ENCODE data around the gene KCTD12. TPM values are rescaled to one million over a fixed set of nuclear protein-coding genes. Genes with fewer than 3 reads are reported as not detected.
"Not testable (repeated sequence)": the region's sequence is repeated elsewhere in the genome, so short reads cannot be mapped to it uniquely, and the experiment has no call there.

The KCTD12 gene
- polyA plus RNA-seq (2013, experiment 1 of 2), result 4.3 TPM
- 4.4 TPM for polyA plus RNA-seq (2013, experiment 2 of 2)

GRCh38 chr13:76886292-76887075, at the start of gene KCTD12:
KCTD12 (minus strand) TSS chr13:76886405; CDS start chr13:76886148, 257 bp downstream.
- Histone ChIP-seq H3K27ac (ENCODE audit: low read depth, low read length) (no peak within 1 kb of the TSS), H3K4me3 (ENCODE audit: low read length) (peak within 1 kb of the TSS; percentile 56), H3K27me3 (ENCODE audit: insufficient read depth, low read length) (peaks cover 75% of the 10 kb centered on the region)

GRCh38 chr13:76934671-76935070, 48.5 kb upstream of the KCTD12 start:
- no peak overlapping the region for H3K9ac ChIP-seq (ENCODE audit: low read depth, low read length)
- no peak overlapping the region for H3K27ac ChIP-seq (ENCODE audit: low read depth, low read length)
- H3K27me3 ChIP-seq (ENCODE audit: insufficient read depth, low read length), result no peaks in the 10 kb centered on the region
- H3K9me3 ChIP-seq (ENCODE audit: insufficient read depth, low read depth, low read length), result no peaks in the 10 kb centered on the region
- WGBS, result 100% methylated on average over 1 of the region's 1 CpG
- no peaks in the 10 kb centered on the region for H3K36me3 ChIP-seq (ENCODE audit: insufficient read depth, low read length)
- no peak overlapping the region for H3K4me3 ChIP-seq (ENCODE audit: low read length)
- H3K4me1 ChIP-seq (ENCODE audit: insufficient read depth, low read length), result no peaks in the 10 kb centered on the region

More at GRCh38 chr13:76886292-76887075, at the start of gene KCTD12:
- no peaks in the 10 kb centered on the region for H3K9me3 ChIP-seq (ENCODE audit: insufficient read depth, low read depth, low read length)
- H3K9ac ChIP-seq (ENCODE audit: low read depth, low read length), result peak within 1 kb of the TSS; percentile 41
- H3K36me3 ChIP-seq (ENCODE audit: insufficient read depth, low read length), result no peaks in the 10 kb centered on the region
- no peaks in the 10 kb centered on the region for H3K4me1 ChIP-seq (ENCODE audit: insufficient read depth, low read length)
- under 1% methylated on average over 82 of the region's 83 CpGs for WGBS

GRCh38 chr13:76932076-76932475, 45.9 kb upstream of the KCTD12 start:
- 83% methylated on average over 3 of the region's 4 CpGs for whole genome bisulfite sequencing
- no peaks in the 10 kb centered on the region for H3K9me3 ChIP-seq (ENCODE audit: insufficient read depth, low read depth, low read length)

GRCh38 chr13:76929851-76930374, 43.7 kb upstream of the KCTD12 start:
- H3K27me3 ChIP-seq (ENCODE audit: insufficient read depth, low read length), result no peaks in the 10 kb centered on the region
- H3K9me3 ChIP-seq (ENCODE audit: insufficient read depth, low read depth, low read length), result no peaks in the 10 kb centered on the region
- no peaks in the 10 kb centered on the region for H3K36me3 ChIP-seq (ENCODE audit: insufficient read depth, low read length)
- no peak overlapping the region for H3K27ac ChIP-seq (ENCODE audit: low read depth, low read length)
- 89% methylated on average over 2 of the region's 2 CpGs for WGBS
- no peak overlapping the region for H3K9ac ChIP-seq (ENCODE audit: low read depth, low read length)
- H3K4me3 ChIP-seq (ENCODE audit: low read length), result no peak overlapping the region
- no peaks in the 10 kb centered on the region for H3K4me1 ChIP-seq (ENCODE audit: insufficient read depth, low read length)

More at GRCh38 chr13:76932076-76932475, 45.9 kb upstream of the KCTD12 start:
- H3K4me1 ChIP-seq (ENCODE audit: insufficient read depth, low read length), result no peaks in the 10 kb centered on the region
- no peaks in the 10 kb centered on the region for H3K27me3 ChIP-seq (ENCODE audit: insufficient read depth, low read length)
- no peak overlapping the region for H3K9ac ChIP-seq (ENCODE audit: low read depth, low read length)
- H3K27ac ChIP-seq (ENCODE audit: low read depth, low read length), result no peak overlapping the region
- H3K36me3 ChIP-seq (ENCODE audit: insufficient read depth, low read length), result no peaks in the 10 kb centered on the region
- H3K4me3 ChIP-seq (ENCODE audit: low read length), result no peak overlapping the region

- Histone ChIP-seq H3K36me3 (ENCODE audit: insufficient read depth, low read length) (no peaks in the 10 kb centered on the region), H3K9me3 (ENCODE audit: insufficient read depth, low read depth, low read length) (no peaks in the 10 kb centered on the region), H3K4me3 (ENCODE audit: low read length) (no peak overlapping the region), H3K27ac (ENCODE audit: low read depth, low read length) (no peak overlapping the region), H3K9ac (ENCODE audit: low read depth, low read length) (no peak overlapping the region), H3K27me3 (ENCODE audit: insufficient read depth, low read length) (no peaks in the 10 kb centered on the region), H3K4me1 (ENCODE audit: insufficient read depth, low read length) (no peaks in the 10 kb centered on the region)
- 95% methylated on average over 8 of the region's 8 CpGs for WGBS
Observed at GRCh38 chr13:76929320-76929719, 43.1 kb upstream of the KCTD12 start.

GRCh38 chr13:76928456-76928855, 42.3 kb upstream of the KCTD12 start:
- H3K4me1 ChIP-seq (ENCODE audit: insufficient read depth, low read length), result no peaks in the 10 kb centered on the region
- H3K9me3 ChIP-seq (ENCODE audit: insufficient read depth, low read depth, low read length), result no peaks in the 10 kb centered on the region
- H3K9ac ChIP-seq (ENCODE audit: low read depth, low read length), result no peak overlapping the region
- H3K36me3 ChIP-seq (ENCODE audit: insufficient read depth, low read length), result no peaks in the 10 kb centered on the region
- 90% methylated on average over 3 of the region's 3 CpGs for WGBS
- H3K27me3 ChIP-seq (ENCODE audit: insufficient read depth, low read length), result no peaks in the 10 kb centered on the region
- H3K4me3 ChIP-seq (ENCODE audit: low read length), result no peak overlapping the region
- H3K27ac ChIP-seq (ENCODE audit: low read depth, low read length), result no peak overlapping the region

GRCh38 chr13:76927955-76928354, 41.8 kb upstream of the KCTD12 start:
- Histone ChIP-seq H3K9me3 (ENCODE audit: insufficient read depth, low read depth, low read length) (no peaks in the 10 kb centered on the region), H3K4me3 (ENCODE audit: low read length) (no peak overlapping the region), H3K4me1 (ENCODE audit: insufficient read depth, low read length) (no peaks in the 10 kb centered on the region), H3K36me3 (ENCODE audit: insufficient read depth, low read length) (no peaks in the 10 kb centered on the region), H3K27me3 (ENCODE audit: insufficient read depth, low read length) (no peaks in the 10 kb centered on the region), H3K9ac (ENCODE audit: low read depth, low read length) (no peak overlapping the region), H3K27ac (ENCODE audit: low read depth, low read length) (no peak overlapping the region)
- WGBS, result 93% methylated on average over 5 of the region's 5 CpGs

GRCh38 chr13:76925115-76925514, 38.9 kb upstream of the KCTD12 start:
- H3K4me3 ChIP-seq (ENCODE audit: low read length), result no peak overlapping the region
- 90% methylated on average over 1 of the region's 1 CpG for WGBS
- no peaks in the 10 kb centered on the region for H3K36me3 ChIP-seq (ENCODE audit: insufficient read depth, low read length)

GRCh38 chr13:76921516-76921915, 35.3 kb upstream of the KCTD12 start:
- Histone ChIP-seq H3K4me1 (ENCODE audit: insufficient read depth, low read length) (no peaks in the 10 kb centered on the region), H3K9me3 (ENCODE audit: insufficient read depth, low read depth, low read length) (no peaks in the 10 kb centered on the region), H3K36me3 (ENCODE audit: insufficient read depth, low read length) (no peaks in the 10 kb centered on the region), H3K4me3 (ENCODE audit: low read length) (no peak overlapping the region), H3K9ac (ENCODE audit: low read depth, low read length) (no peak overlapping the region), H3K27ac (ENCODE audit: low read depth, low read length) (no peak overlapping the region), H3K27me3 (ENCODE audit: insufficient read depth, low read length) (no peaks in the 10 kb centered on the region)
- 100% methylated on average over 1 of the region's 1 CpG for whole genome bisulfite sequencing

More at GRCh38 chr13:76925115-76925514, 38.9 kb upstream of the KCTD12 start:
- Histone ChIP-seq H3K27ac (ENCODE audit: low read depth, low read length) (no peak overlapping the region), H3K4me1 (ENCODE audit: insufficient read depth, low read length) (no peaks in the 10 kb centered on the region), H3K9ac (ENCODE audit: low read depth, low read length) (no peak overlapping the region), H3K27me3 (ENCODE audit: insufficient read depth, low read length) (no peaks in the 10 kb centered on the region), H3K9me3 (ENCODE audit: insufficient read depth, low read depth, low read length) (no peaks in the 10 kb centered on the region)

- H3K36me3 ChIP-seq (ENCODE audit: insufficient read depth, low read length); H3K27ac ChIP-seq (ENCODE audit: low read depth, low read length); H3K9me3 ChIP-seq (ENCODE audit: insufficient read depth, low read depth, low read length); H3K4me3 ChIP-seq (ENCODE audit: low read length); H3K4me1 ChIP-seq (ENCODE audit: insufficient read depth, low read length); H3K9ac ChIP-seq (ENCODE audit: low read depth, low read length); H3K27me3 ChIP-seq (ENCODE audit: insufficient read depth, low read length): not testable (repeated sequence)
- 87% methylated on average over 12 of the region's 12 CpGs for WGBS
Observed at GRCh38 chr13:76917755-76918481, 31.7 kb upstream of the KCTD12 start.

GRCh38 chr13:76917095-76917494, 30.9 kb upstream of the KCTD12 start:
- Histone ChIP-seq H3K36me3 (ENCODE audit: insufficient read depth, low read length) (no peaks in the 10 kb centered on the region), H3K9ac (ENCODE audit: low read depth, low read length) (no peak overlapping the region), H3K4me1 (ENCODE audit: insufficient read depth, low read length) (no peaks in the 10 kb centered on the region), H3K27ac (ENCODE audit: low read depth, low read length) (no peak overlapping the region), H3K27me3 (ENCODE audit: insufficient read depth, low read length) (no peaks in the 10 kb centered on the region), H3K9me3 (ENCODE audit: insufficient read depth, low read depth, low read length) (no peaks in the 10 kb centered on the region), H3K4me3 (ENCODE audit: low read length) (no peak overlapping the region)
- WGBS, result no CpG with 5 or more reads among the region's 1 CpG

All from HUES64 (cell line).